Activated T-cell treated with anti-CD3 and anti-CD28 coated beads, Interleukin-2, amount 50 U/mL, for 4 hours (primary cell): ENCODE measurements around the gene MYO1G. TPM values are rescaled to one million over a fixed set of nuclear protein-coding genes. Genes with fewer than 3 reads are reported as not detected.

Source experiments
- ATAC-seq, 2 donors: fragments of 200-7000 bp; cut with Tn5 transposase; one replicate each; pipeline ENCODE4 v1.10.0; 2021
- DNase-seq: peaks from one replicate; pipeline ENCODE4 v3.0.0-alpha.2; 2020
- H3K27me3 Mint-ChIP-seq: one replicate; pipeline ENCODE4 v1.8.0; 2021; ENCODE audit warnings: low read depth, mixed read lengths
- H3K36me3 Mint-ChIP-seq: one replicate; pipeline ENCODE4 v1.8.0; 2022; ENCODE audit warnings: mixed read lengths; ENCODE audit not compliant: insufficient read depth
- H3K4me1 Mint-ChIP-seq: one replicate; pipeline ENCODE4 v1.8.0; 2021; ENCODE audit warnings: low read depth, mixed read lengths
- H3K4me3 Mint-ChIP-seq: one replicate; pipeline ENCODE4 v1.8.0; 2021; ENCODE audit warnings: mild to moderate bottlenecking, moderate library complexity, mixed read lengths
- H3K9me3 Mint-ChIP-seq: one replicate; pipeline ENCODE4 v1.8.0; 2021; ENCODE audit warnings: mixed read lengths
- total RNA-seq, 3 donors: library from RNA; stranded (reverse); gene quantifications; one replicate each; pipeline ENCODE4 v1.2.1, GENCODE V29; 2021

MYO1G gene
- total RNA-seq, 3 donors from 2014 or later, result 120 to 205 (median 143) TPM

DNA sequence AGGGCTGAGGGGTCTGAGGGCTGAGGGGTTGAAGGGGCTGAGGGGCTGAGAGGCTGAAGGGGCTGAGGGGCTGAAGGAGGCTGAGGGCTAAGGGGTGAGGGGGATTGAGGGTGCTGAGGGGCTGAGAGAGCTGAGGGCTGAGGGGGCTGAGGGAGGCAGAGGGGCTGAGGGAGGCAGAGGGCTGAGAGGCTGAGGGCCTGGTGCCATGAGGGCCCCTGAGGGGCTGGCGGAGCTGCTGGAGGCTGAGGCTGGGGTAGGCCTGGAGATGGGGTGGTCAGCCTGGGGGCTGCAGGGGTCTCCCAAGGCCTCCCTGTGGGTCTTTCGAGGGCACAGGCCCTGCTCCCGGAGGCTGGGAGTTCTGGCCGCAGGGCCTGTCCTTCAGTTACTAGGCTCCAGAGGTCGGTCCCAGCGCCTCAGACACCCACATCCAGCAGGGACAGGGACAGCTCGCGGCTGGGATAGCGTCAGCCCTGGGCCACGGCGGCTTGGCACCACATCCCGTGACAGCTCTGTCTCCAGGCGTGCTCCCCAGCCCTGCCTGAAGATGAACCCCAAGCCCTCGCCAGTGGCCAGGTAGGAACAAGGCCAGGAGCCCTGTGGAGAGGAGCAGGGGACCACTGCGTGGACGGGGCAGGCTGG lies 16.9 kb downstream of the MYO1G start:
- DNase-seq (no peak), ATAC-seq (no peak)
- no peaks in the 10 kb centered on the region for H3K9me3 Mint-ChIP-seq
- H3K4me1 Mint-ChIP-seq, result peaks cover 19% of the 10 kb centered on the region
- no peak overlapping the region for H3K4me3 Mint-ChIP-seq
- H3K36me3 Mint-ChIP-seq, result peaks cover 16% of the 10 kb centered on the region
- H3K27me3 Mint-ChIP-seq, result no peaks in the 10 kb centered on the region

DNA sequence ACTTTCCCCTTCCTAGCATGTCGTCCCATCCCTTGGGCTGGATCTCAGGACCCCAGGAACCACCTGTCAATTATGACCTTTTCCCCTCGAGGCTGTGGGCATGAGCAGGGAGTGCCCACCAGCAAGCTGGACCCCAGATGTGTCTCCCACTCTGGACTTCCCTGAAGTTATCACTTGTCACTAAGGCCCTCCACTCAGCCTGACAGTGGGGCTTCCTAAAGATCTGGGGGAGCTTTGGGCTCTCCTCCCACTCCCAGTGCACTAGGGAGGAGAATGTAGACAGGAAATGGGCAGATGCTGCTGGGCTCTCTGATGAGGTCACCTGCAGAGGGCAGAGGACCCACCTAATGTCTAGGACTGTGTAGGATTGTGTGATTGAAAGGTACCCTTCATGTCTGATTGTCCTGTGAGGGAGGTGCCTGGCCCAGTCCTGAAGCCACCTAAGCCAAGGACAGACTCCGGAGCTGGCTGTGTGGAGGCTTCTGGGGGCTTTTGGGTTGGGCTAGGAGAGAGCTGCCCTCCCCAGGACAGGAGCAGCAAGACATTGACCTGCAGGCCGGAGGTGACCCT lies 18.7 kb downstream of the MYO1G start:
- H3K36me3 Mint-ChIP-seq, result peaks cover 7% of the 10 kb centered on the region
- H3K9me3 Mint-ChIP-seq, result no peaks in the 10 kb centered on the region
- H3K27me3 Mint-ChIP-seq, result no peaks in the 10 kb centered on the region
- no peak for DNase-seq
- H3K4me1 Mint-ChIP-seq, result peaks cover 21% of the 10 kb centered on the region
- ATAC-seq, result no peak
- no peak overlapping the region for H3K4me3 Mint-ChIP-seq

DNA sequence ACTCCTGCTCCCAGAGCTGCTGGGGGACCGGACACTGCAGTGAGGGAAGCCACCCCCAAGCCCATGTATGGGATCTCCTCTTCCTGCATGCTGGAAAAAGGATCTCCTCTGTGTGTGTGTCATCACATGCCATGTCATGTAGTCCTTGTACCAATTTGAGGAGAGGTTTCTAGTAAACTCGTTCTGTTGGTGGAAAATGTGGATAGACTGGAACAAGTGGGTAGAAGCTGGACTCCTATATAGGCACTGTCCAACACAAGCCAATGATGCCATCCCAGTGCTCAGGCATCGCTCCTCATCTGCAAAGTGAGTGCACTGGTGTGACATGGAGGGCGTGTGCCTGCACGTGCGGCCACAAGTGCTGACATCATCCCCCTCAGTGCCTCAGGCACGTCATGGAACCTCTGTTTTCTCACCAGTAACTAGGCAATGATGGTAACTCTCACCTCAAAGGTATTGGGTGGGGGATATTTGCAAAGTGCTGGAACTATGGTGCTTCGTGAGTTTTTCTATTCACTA lies 19.3 kb downstream of the MYO1G start:
- no peak for DNase-seq
- H3K27me3 Mint-ChIP-seq, result no peaks in the 10 kb centered on the region
- no peak overlapping the region for H3K4me3 Mint-ChIP-seq
- ATAC-seq, result peak; percentile 46 to 57
- H3K9me3 Mint-ChIP-seq, result no peaks in the 10 kb centered on the region
- H3K4me1 Mint-ChIP-seq, result peaks cover 26% of the 10 kb centered on the region
- H3K36me3 Mint-ChIP-seq, result peaks cover 6% of the 10 kb centered on the region

DNA sequence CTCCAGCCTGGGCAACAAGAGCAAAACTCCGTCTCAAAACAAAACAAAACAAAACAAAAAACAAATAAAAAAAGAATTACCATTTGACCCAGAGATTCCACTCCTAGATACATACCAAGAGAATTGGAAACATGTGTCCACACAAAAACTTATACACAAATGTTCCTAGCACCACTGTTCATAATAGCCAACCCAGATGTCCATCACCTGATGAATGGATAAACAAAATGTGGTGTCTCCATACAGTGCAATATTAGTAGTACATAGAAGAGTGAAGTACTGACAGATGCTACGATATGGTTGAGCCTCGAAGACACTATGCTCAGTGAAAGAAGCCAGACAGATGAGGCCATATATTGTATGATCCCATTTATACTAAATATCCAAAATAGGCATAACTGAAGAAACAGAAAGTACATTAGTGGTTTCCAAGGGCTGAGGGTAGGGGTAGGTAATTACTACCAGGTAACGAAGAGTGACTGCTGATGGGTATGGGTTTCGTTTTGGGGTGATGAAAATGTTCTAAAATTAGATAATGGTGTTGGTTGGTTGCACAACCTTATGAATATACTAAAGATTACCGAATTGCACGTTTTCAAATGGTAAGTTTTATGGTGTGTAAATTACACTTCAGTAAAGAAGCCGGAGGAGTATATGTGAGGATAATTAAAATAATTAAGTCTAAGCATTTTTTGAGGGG lies 20.0 kb downstream of the MYO1G start:
- Mint-ChIP-seq H3K9me3 (no peaks in the 10 kb centered on the region), H3K4me1 (peaks cover 26% of the 10 kb centered on the region), H3K36me3 (peaks cover 6% of the 10 kb centered on the region), H3K27me3 (no peaks in the 10 kb centered on the region), H3K4me3 (no peak overlapping the region)
- no peak for ATAC-seq
- DNase-seq, result no peak

DNA sequence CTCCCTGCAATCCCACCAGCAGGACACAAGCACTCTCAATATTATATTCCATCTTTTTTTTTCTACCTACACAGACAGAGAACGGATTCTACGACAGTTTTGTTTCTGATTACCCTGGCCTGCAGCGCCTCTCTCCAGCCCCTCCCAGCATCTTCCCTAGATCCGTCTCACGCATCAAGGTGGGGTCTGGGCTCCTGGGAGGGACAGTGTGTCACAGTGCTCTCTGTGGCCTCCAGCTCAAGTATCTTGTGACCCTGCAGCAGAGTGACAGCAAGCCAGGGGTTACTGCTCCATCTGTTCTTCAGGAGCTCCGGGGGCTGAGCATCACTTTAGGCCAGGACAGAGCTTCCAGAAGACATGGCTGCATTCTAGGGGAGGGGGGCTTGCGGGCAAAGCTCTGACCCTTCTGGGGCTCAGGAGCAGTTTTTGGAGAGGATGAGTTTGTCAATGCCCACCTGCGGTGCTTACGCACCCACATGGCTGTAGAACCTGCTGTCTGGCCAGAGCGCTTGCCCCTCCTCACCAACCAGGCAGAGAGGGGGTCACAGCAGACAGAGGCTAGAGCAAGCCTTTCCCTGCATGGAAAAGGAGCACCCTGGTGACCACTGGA lies 22.6 kb downstream of the MYO1G start:
- ATAC-seq (no peak), DNase-seq (no peak)
- no peak overlapping the region for H3K4me3 Mint-ChIP-seq
- no peaks in the 10 kb centered on the region for H3K27me3 Mint-ChIP-seq
- H3K4me1 Mint-ChIP-seq, result peaks cover 26% of the 10 kb centered on the region
- peaks cover 3% of the 10 kb centered on the region for H3K36me3 Mint-ChIP-seq
- H3K9me3 Mint-ChIP-seq, result no peaks in the 10 kb centered on the region

DNA sequence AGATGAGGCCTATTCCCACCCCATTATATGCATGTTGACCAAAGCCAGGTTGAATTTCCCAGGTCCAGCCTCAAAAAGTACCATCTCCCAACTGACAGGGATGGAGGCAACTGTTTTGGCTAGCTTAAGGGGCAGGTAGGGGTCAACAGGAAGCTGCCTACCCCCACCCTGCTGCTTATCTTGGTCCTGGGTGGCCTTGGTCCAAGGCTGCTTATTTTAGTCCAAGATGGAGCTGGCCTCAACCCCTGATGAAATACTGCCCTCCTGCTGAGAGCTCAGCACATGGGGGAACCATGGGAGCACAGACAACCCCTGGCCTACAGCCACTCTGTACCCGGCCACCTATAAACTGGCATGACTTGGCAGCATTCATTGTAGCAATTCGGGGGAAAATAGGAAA lies 23.1 kb downstream of the MYO1G start:
- Mint-ChIP-seq H3K4me3 (no peak overlapping the region), H3K4me1 (peaks cover 26% of the 10 kb centered on the region), H3K27me3 (peaks cover 2% of the 10 kb centered on the region), H3K9me3 (no peaks in the 10 kb centered on the region), H3K36me3 (peaks cover 3% of the 10 kb centered on the region)
- ATAC-seq, result no peak
- no peak for DNase-seq

DNA sequence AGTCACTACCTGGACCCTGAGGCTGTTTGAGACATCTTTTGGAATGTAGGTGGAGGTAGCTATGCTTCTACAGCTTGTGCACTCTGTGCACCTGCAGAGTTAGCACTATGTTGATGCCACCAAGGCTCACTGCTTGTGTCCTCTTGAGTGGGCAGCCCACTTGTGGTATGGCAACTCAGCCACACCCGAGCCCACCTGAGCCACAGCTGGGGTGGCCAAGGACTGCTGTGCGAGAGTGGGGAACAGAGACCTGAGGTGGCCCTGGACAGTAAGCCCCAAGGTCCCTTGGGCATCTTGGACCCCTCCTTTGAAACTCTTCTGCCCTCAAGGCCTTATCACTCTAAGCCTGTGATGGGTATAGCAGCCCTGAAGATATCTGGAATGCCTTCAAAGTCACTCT lies 25.7 kb downstream of the MYO1G start:
- Mint-ChIP-seq H3K27me3 (peaks cover 3% of the 10 kb centered on the region), H3K4me1 (peaks cover 7% of the 10 kb centered on the region), H3K36me3 (no peaks in the 10 kb centered on the region), H3K4me3 (no peak overlapping the region), H3K9me3 (no peaks in the 10 kb centered on the region)
- DNase-seq (no peak), ATAC-seq (no peak)

DNA sequence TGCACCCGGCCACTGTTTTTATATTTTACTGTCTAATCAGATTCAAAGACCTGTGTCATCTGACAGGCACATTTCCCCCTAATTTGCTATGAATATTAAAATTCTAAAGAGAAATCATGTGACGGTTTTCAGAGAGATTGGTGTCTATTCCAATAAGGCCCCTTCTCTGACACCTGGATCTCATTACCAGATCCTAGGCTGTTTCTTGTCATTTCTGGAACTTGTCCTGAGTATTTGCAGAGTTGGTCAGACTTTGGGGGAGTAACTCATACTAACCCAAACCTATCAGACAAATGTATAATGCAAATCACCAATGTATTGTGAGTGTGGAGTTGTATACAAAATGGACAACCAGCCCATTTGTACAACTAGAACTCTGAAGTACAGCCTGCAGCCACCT lies 29.5 kb downstream of the MYO1G start:
- peaks cover 5% of the 10 kb centered on the region for H3K27me3 Mint-ChIP-seq
- H3K36me3 Mint-ChIP-seq, result no peaks in the 10 kb centered on the region
- no peak overlapping the region for H3K4me3 Mint-ChIP-seq
- no peaks in the 10 kb centered on the region for H3K9me3 Mint-ChIP-seq
- DNase-seq (no peak), ATAC-seq (no peak)
- H3K4me1 Mint-ChIP-seq, result no peaks in the 10 kb centered on the region

DNA sequence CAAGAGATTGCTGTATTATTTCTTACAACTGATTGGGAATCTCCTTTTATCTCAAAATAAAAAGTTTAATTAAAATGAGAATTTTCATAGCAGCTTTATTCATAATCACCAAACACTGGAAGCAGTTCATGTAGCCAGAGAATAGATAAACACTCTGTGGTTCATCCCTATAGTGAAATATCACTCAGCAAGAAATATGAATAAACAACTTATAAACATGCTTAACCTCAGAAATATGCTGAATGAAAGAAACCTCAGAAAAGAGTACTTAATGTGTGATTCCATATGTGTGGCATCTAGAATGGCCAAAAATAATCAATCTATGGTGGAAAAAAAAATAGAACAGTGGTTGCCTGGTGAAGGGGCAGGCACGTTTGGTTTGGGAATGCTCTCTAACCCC lies 33.3 kb downstream of the MYO1G start:
- DNase-seq, result no peak
- ATAC-seq, result no peak
- no peaks in the 10 kb centered on the region for H3K36me3 Mint-ChIP-seq
- no peak overlapping the region for H3K4me3 Mint-ChIP-seq
- H3K4me1 Mint-ChIP-seq, result no peaks in the 10 kb centered on the region
- peaks cover 5% of the 10 kb centered on the region for H3K27me3 Mint-ChIP-seq
- H3K9me3 Mint-ChIP-seq, result no peaks in the 10 kb centered on the region

DNA sequence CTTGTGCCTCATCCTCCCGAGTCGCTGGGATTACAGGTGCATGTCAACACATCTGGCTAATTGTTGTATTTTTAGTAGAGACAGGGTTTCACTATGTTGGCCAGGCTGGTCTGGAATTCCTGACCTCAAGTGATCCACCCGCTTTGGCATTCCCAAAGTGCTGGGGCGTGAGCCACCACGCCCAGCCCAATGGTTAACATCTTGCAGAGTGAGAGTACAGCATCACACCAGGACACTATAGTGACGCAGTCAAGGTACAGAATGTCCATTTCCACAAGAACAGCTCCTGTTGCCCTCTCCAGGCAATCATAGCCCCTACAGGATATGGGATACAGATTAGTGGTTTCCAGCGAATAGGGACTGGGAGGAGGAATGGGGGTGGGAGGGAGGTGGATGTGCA lies 34.0 kb downstream of the MYO1G start:
- Mint-ChIP-seq H3K9me3 (no peaks in the 10 kb centered on the region), H3K36me3 (no peaks in the 10 kb centered on the region), H3K4me3 (no peak overlapping the region), H3K27me3 (peaks cover 5% of the 10 kb centered on the region), H3K4me1 (no peaks in the 10 kb centered on the region)
- ATAC-seq (no peak), DNase-seq (no peak)

DNA sequence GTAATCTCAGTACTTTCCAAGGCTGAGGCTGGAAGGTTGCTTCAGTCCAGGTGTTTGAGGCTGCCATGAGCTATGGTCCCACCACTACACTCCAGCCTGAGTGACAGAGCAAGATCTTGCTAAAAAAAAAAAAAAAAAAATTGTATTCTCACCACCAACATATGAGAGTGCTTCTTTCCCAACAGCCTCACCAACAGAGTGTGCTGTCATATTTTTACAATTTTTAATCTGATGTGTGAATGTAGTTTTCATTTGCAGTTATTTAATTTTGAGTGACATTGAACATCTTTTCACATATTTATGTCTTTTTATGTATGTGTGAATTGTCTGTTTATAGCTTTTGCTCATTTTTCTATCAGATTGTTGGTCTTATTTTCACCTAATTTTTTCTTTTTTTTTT lies 35.2 kb downstream of the MYO1G start:
- Mint-ChIP-seq H3K4me1 (no peaks in the 10 kb centered on the region), H3K27me3 (peaks cover 5% of the 10 kb centered on the region), H3K9me3 (no peaks in the 10 kb centered on the region), H3K4me3 (no peak overlapping the region), H3K36me3 (no peaks in the 10 kb centered on the region)
- DNase-seq, result no peak
- no peak for ATAC-seq

DNA sequence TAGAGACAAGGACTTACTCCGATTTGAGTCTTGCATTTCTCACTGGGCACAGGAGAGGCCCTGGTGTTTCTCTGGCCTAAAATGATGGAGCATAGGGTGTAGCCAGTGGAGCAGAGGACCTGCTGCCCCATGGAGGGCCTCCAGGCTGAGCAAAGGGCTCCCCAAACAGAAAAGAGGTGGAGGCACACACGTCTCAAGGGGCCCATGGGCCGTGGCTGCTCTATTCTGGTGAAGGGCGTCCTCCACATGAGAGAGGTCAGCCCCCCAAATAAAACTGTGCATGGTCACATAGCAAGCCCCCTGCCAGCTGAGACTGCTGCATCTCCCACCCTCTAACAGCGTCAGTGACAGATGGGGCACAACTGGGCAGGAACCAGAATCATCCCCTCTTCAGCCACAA lies 41.4 kb downstream of the MYO1G start:
- ATAC-seq, result no peak
- DNase-seq, result no peak
- Mint-ChIP-seq H3K9me3 (no peaks in the 10 kb centered on the region), H3K36me3 (no peaks in the 10 kb centered on the region), H3K27me3 (peaks cover 2% of the 10 kb centered on the region), H3K4me1 (no peaks in the 10 kb centered on the region), H3K4me3 (no peak overlapping the region)

DNA sequence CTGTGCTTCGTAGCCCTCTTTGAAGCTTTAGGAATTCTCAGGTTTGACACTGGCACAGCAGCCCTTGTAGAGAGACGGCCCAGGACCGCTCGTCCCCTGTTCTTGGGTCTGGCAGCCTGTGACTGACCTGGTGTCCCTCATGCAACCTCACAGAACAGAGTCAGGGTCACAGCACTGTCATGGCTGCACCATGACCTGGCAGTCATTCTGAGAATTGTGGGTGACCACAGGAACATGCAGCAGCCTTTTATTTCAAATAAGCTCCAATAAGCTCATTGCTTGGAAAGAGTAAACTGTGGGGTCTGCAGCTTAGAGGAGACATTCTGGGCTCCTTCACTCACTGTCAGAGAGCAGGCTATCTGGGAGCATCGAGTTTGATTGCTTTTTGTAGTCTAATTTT lies 42.5 kb downstream of the MYO1G start:
- DNase-seq (no peak), ATAC-seq (no peak)
- no peaks in the 10 kb centered on the region for H3K36me3 Mint-ChIP-seq
- H3K4me1 Mint-ChIP-seq, result no peaks in the 10 kb centered on the region
- H3K4me3 Mint-ChIP-seq, result no peak overlapping the region
- peaks cover 5% of the 10 kb centered on the region for H3K27me3 Mint-ChIP-seq
- no peaks in the 10 kb centered on the region for H3K9me3 Mint-ChIP-seq

DNA sequence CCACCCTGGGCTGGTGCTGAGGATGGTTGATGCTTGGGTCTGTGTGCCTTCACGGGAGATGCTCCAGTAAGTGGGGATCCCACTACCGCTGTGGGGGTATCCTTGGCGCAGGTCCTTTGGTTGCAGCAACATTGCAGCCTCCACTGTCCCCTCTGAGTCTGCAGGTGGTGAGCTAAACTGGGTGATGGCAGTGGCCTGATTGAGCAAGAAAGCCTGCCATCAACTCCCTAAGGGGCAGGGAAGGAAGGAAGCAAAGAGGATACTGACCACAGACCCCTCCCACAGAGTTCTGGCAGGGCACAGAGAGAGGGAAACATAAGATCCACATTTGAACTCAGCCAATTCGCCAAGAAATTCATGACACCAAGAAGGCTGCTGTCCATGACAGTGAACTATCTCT lies 43.2 kb downstream of the MYO1G start:
- Mint-ChIP-seq H3K27me3 (peaks cover 5% of the 10 kb centered on the region), H3K36me3 (no peaks in the 10 kb centered on the region), H3K4me3 (no peak overlapping the region), H3K4me1 (no peaks in the 10 kb centered on the region), H3K9me3 (no peaks in the 10 kb centered on the region)
- ATAC-seq, result no peak
- no peak for DNase-seq

DNA sequence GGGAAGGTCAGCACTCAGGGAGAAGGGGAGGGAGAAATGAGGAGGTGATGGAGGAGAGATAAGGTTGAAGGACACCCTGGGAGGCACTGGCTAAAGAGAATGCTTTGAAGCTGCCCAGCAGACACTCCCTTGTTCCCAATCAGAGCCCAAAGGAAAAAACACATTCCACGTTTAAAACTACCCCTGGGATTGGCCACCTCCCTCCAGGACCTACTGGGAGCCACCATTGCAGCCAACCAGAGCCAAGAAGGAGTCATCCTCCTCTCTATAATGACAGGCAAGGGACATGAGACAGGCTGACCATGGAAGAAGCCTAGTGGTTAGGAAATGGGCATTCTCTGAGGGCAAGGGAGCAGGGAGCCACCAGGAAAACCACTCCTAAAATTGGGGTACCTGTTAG lies 43.8 kb downstream of the MYO1G start:
- H3K36me3 Mint-ChIP-seq, result no peaks in the 10 kb centered on the region
- no peak overlapping the region for H3K4me3 Mint-ChIP-seq
- DNase-seq (no peak), ATAC-seq (no peak)
- peaks cover 5% of the 10 kb centered on the region for H3K27me3 Mint-ChIP-seq
- no peaks in the 10 kb centered on the region for H3K9me3 Mint-ChIP-seq
- no peaks in the 10 kb centered on the region for H3K4me1 Mint-ChIP-seq
